GM18520 (cell line): ENCODE measurements around the gene FMNL2.
A peak's percentile ranks its signal among the peaks of the same experiment; 100 is the strongest.

Experiments used
- ATAC-seq: cut with Tn5 transposase; IDR thresholded peaks from one replicate; pipeline ENCODE4 v1.9.1; 2021; ENCODE audit not compliant: unreplicated experiment

Gene FMNL2

GRCh38 chr2:152569186-152569585 lies 234.2 kb downstream of the FMNL2 start:
- no peak for ATAC-seq

GRCh38 chr2:152571048-152571766 lies 236.2 kb downstream of the FMNL2 start:
- no peak for ATAC-seq

- ATAC-seq = no peak
Observed at GRCh38 chr2:152572031-152572430, 237.1 kb downstream of the FMNL2 start.

GRCh38 chr2:152573168-152573567 lies 238.2 kb downstream of the FMNL2 start:
- peak; percentile 84 for ATAC-seq

GRCh38 chr2:152577579-152577978 lies 242.6 kb downstream of the FMNL2 start:
- no peak for ATAC-seq

GRCh38 chr2:152578573-152578972 lies 243.6 kb downstream of the FMNL2 start:
- ATAC-seq = no peak

GRCh38 chr2:152580714-152581113 lies 245.7 kb downstream of the FMNL2 start:
- no peak for ATAC-seq

- ATAC-seq = no peak
Observed at GRCh38 chr2:152581360-152581759, 246.4 kb downstream of the FMNL2 start.

- ATAC-seq = no peak
Observed at GRCh38 chr2:152582081-152582480, 247.1 kb downstream of the FMNL2 start.

- ATAC-seq = no peak
Observed at GRCh38 chr2:152583512-152584229, 248.7 kb downstream of the FMNL2 start.

- no peak for ATAC-seq
Observed at GRCh38 chr2:152584301-152584700, 249.3 kb downstream of the FMNL2 start.

GRCh38 chr2:152585830-152586484 lies 251.0 kb downstream of the FMNL2 start:
- ATAC-seq = no peak

- ATAC-seq = no peak
Observed at GRCh38 chr2:152587187-152587947, 252.4 kb downstream of the FMNL2 start.

- ATAC-seq = no peak
Observed at GRCh38 chr2:152588998-152589397, 254.0 kb downstream of the FMNL2 start.

- ATAC-seq = no peak
Observed at GRCh38 chr2:152594022-152594766, 259.2 kb downstream of the FMNL2 start.

GRCh38 chr2:152594792-152595191 lies 259.8 kb downstream of the FMNL2 start:
- no peak for ATAC-seq

GRCh38 chr2:152598975-152599759 lies 264.2 kb downstream of the FMNL2 start:
- ATAC-seq = no peak

- ATAC-seq = no peak
Observed at GRCh38 chr2:152600051-152600657, 265.2 kb downstream of the FMNL2 start.

- no peak for ATAC-seq
Observed at GRCh38 chr2:152600697-152601096, 265.7 kb downstream of the FMNL2 start.
